Gastroesophageal sphincter (tissue), 4 donors: Measurements from ENCODE around the gene TRIO. TPM values are rescaled to one million over a fixed set of nuclear protein-coding genes. Genes with fewer than 3 reads are reported as not detected.

Experiments
- ATAC-seq: fragments of 150-250 bp; one replicate; pipeline ENCODE4 v1.9.1; 2016; ENCODE audit warnings: mild to moderate bottlenecking, moderate library complexity
- H3K27ac ChIP-seq, 4 donors: fragments of 200-600 bp; sonication (generic) in 3 of 4; 1 replicate in 3 of 4; 2 replicates in 1 of 4; pipeline ENCODE4 v1.5.1; 2016 to 2019
- H3K27me3 ChIP-seq: fragments of 200-600 bp; sonication (generic); one replicate; pipeline ENCODE4 v1.5.1; 2019
- H3K36me3 ChIP-seq, 2 donors: fragments of 200-600 bp; sonication (generic); one replicate each; pipeline ENCODE4 v1.5.1; 2019; ENCODE audit warnings: control low read depth in 1 of 2
- H3K4me1 ChIP-seq, 3 donors: fragments of 200-600 bp; sonication (generic); 1 replicate in 2 of 3; 2 replicates in 1 of 3; pipeline ENCODE4 v1.5.1; 2016 to 2019; ENCODE audit warnings: control low read depth in 2 of 3
- H3K4me3 ChIP-seq, 2 donors: fragments of 200-600 bp; sonication (generic); one replicate each; pipeline ENCODE4 v1.5.1; 2019; ENCODE audit warnings: mild to moderate bottlenecking in 1 of 2, moderate library complexity in 1 of 2
- H3K9me3 ChIP-seq, 3 donors: fragments of 200-600 bp; sonication (generic); one replicate each; pipeline ENCODE4 v1.5.1; 2017 to 2019; ENCODE audit warnings: control low read depth in 2 of 3
- CTCF ChIP-seq, 4 experiments: fragments of 200-600 bp in 2 of 4; fragments of 450-650 bp in 2 of 4; sonication (generic) in 1 of 4; IDR thresholded peaks; one replicate each; pipeline ENCODE4 v1.5.1; 2017 to 2019; ENCODE audit warnings: antibody characterized with exemption in 4 of 4, mild to moderate bottlenecking in 2 of 4, moderate library complexity in 2 of 4
- EP300 ChIP-seq: sonication (generic); formaldehyde crosslinking; IDR thresholded peaks from one replicate; pipeline ENCODE4 v1.6.1; 2017; ENCODE audit warnings: antibody characterized with exemption, mild to moderate bottlenecking
- POLR2A ChIP-seq, 2 donors: fragments of 450-650 bp; IDR thresholded peaks; one replicate each; pipeline ENCODE4 v1.6.1; 2017; ENCODE audit warnings: antibody characterized with exemption in 2 of 2, mild to moderate bottlenecking in 2 of 2, moderate library complexity in 1 of 2
- POLR2AphosphoS5 ChIP-seq: sonication (generic); formaldehyde crosslinking; IDR thresholded peaks from one replicate; pipeline ENCODE4 v1.6.1; 2017; ENCODE audit warnings: antibody characterized with exemption
- WGBS, 2 donors: methylation state at CpG; one replicate each; pipeline ENCODE4 v1.1.5; 2018; ENCODE audit warnings: low coverage in 1 of 2; 5-methylcytosine and 5-hydroxymethylcytosine counted together
- total RNA-seq, 4 donors: library from RNA; depleted of rRNA; stranded (reverse); fragments of >200 nt; gene quantifications; one replicate each; pipeline ENCODE4 v1.1.0, GENCODE V29; 2016

TRIO gene
- total RNA-seq, 4 donors from 2014 or later: 69.2 to 257 (median 172) TPM

GRCh38 chr5:14420101-14420811 lies 277.1 kb downstream of the TRIO start:
- Histone ChIP-seq H3K27me3 (no peaks in the 10 kb centered on the region), H3K4me3 (no peak overlapping the region), H3K4me1 (peaks cover 0 to 21% (median 0%) of the 10 kb centered on the region in 3 donors), H3K9me3 (no peaks in the 10 kb centered on the region), H3K36me3 (peaks cover 0 to 74% of the 10 kb centered on the region in 2 donors), H3K27ac (no peak overlapping the region)
- no peak for TF ChIP-seq EP300
- no peak for TF ChIP-seq POLR2AphosphoS5
- TF ChIP-seq POLR2A (IDR thresholded peaks at IDR 0.05): no peak
- no peak for TF ChIP-seq CTCF (IDR thresholded peaks at IDR 0.05)
- 50 to 55% methylated on average over 6 of the region's 7 CpGs for WGBS, 2 donors
- no peak for ATAC-seq

DNA sequence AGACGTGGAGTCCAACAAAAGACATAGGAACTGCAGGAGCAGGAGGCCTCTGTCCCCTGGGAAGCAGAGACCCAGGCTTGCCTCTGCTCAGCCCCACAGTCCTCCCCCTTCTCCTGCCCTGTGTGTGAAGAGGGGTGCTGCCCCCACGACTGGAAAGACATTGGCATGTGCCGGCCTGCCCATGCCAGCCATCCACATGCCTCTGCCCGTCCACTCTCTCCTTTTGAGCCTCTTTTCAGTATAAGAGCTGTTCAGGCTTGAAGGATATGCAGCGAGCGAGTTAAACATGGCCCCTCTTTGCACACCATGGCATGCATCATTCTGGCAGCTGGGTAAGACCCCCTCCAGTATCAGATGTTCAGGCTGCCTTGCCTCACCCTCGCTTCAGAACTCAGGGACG lies 278.7 kb downstream of the TRIO start:
- Histone ChIP-seq H3K4me1 (peaks cover 0 to 17% (median 0%) of the 10 kb centered on the region in 3 donors), H3K36me3 (peaks cover 0 to 81% of the 10 kb centered on the region in 2 donors), H3K27ac (no peak overlapping the region), H3K27me3 (no peaks in the 10 kb centered on the region), H3K9me3 (no peaks in the 10 kb centered on the region), H3K4me3 (no peak overlapping the region)
- TF ChIP-seq EP300 (no peak), CTCF (IDR thresholded peaks at IDR 0.05) (no peak), POLR2A (IDR thresholded peaks at IDR 0.05) (no peak), POLR2AphosphoS5 (no peak)
- WGBS, 2 donors: 75 to 82% methylated on average over 4 to 6 of the region's 8 CpGs
- no peak for ATAC-seq

DNA sequence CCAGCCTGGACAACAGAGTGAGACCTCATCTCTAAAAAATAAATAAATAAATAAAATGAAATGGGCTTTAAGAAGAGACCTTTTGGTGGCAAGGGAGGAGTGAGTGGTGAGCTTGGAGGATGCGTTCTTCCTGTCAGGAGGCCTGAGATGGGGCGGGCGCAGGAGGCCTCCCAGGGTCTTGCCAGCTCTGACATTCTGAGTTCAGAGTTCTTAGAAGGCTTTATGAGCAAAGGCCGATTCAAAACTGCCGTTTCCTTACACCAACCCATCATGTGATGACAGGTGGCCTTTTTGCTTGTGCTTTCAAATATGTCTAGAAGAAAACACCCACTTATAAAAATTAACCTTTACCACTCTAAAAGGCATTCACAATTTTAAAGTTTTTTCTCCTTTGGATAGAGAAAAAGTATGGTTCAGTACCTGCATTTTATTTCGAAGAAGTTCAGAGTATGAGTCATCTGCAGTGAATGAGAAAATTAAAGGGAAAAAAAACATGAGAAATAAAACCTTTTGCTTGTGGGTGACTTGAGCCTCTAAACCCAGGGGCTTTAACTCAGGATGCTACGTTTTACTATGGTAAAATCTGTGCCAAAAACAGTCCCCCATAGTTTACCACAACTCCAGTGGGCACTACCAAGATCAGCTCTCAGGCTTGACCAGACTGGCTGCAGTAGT lies 281.0 kb downstream of the TRIO start:
- Histone ChIP-seq H3K27me3 (no peaks in the 10 kb centered on the region), H3K4me3 (no peak overlapping the region), H3K9me3 (no peaks in the 10 kb centered on the region), H3K27ac (no peak overlapping the region), H3K36me3 (peaks cover 0 to 70% of the 10 kb centered on the region in 2 donors), H3K4me1 (peaks cover 0 to 31% (median 0%) of the 10 kb centered on the region in 3 donors)
- 76 to 83% methylated on average over 5 to 7 of the region's 7 CpGs for WGBS, 2 donors
- TF ChIP-seq CTCF (IDR thresholded peaks at IDR 0.05) (no peak), EP300 (no peak), POLR2AphosphoS5 (no peak), POLR2A (IDR thresholded peaks at IDR 0.05) (no peak)
- ATAC-seq: no peak

- Histone ChIP-seq H3K36me3 (peaks cover 0 to 59% of the 10 kb centered on the region in 2 donors), H3K9me3 (no peaks in the 10 kb centered on the region), H3K27me3 (no peaks in the 10 kb centered on the region), H3K27ac (no peak overlapping the region), H3K4me1 (peaks cover 0 to 27% (median 0%) of the 10 kb centered on the region in 3 donors), H3K4me3 (no peak overlapping the region)
- ATAC-seq: no peak
- WGBS, 2 donors: 93% methylated on average over 7 of the region's 7 CpGs; no CpG with 5 or more reads in 1 of the 2 donors
- no peak for TF ChIP-seq EP300
- TF ChIP-seq CTCF (IDR thresholded peaks at IDR 0.05): no peak
- TF ChIP-seq POLR2AphosphoS5: no peak
- TF ChIP-seq POLR2A (IDR thresholded peaks at IDR 0.05): no peak
These were observed 282.4 kb downstream of the TRIO start for GRCh38 chr5:14425559-14425958.
